GM18873 (cell line): ENCODE data around the gene POP4.

ENCODE experiments used
- ATAC-seq: cut with Tn5 transposase; IDR thresholded peaks from one replicate; pipeline ENCODE4 v1.9.1; 2021; ENCODE audit warnings: mild to moderate bottlenecking, moderate library complexity, moderate number of reproducible peaks; ENCODE audit not compliant: unreplicated experiment, low FRiP score

Gene POP4

DNA sequence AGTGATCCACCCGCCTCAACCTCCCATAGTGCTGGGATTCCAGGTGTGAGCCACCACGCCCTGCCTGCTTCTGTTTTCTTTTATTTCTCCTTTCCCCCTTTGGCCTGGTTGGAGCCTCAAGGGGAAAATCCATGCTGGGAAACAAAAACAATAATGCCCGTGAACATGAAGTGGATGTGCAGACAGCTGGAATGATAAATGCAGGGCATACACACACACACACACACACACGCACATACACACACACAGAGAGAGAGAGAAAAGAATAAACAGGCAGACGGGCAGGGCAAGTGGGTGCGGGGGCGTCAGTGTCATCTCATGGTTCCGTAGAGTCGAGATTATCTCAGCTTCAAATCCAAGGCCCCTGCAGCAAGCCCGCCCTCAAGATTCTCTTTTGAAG, 54.8 kb downstream of the POP4 start:
- no peak for ATAC-seq

DNA sequence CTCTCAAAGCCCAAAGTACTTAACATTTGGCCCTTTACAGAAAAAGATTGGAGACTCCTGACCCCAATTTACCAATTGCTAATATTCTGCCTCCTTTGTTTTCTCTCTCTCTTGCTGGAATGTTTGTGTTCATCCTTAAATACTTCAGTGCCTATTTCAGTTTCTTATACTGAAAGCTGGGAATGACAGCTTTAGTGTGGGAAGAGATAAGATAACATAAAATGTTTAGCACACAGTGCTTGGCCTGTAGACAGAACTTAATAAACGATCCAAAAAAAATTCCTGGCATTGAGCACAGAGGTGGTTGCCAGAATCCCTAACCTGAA, 56.2 kb downstream of the POP4 start:
- ATAC-seq, result no peak

DNA sequence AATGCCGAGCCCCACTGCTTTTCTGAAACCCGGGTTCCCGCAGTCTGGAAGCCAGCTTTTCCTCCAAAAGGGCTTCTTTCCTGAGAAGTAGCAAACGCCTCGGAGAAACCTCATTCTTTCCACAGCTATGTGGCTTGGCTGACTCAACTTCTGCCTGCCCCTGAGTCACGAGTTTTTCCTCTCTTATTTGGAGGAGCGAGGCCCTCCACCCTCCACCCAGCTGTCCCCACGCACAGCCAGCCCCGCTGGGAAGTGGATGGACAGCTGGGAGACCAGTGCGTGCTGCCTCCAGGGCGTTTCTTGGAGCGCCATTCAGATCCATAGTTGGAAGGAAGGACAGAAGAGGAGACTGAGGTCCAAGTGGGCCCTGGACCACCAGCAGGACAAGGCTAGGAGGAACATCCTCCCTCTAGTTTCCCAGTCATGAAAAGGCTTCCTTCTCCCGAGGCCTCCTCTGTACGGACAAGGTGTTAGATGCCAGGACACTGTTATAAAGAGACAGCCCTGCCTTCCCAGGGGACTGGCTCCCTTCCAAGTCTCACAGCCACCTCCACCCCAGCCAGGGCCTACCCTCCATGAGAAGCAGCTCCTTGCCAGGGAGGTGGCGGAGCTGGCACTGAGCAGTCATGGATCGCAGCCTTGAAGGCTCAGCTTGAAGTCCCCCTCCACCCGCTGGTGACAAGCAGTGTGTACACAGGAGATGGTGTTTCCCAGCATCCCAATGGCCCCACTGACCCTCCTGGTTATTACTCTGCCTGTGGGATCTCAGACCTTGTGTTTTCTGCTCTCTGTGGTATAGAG, 56.7 kb downstream of the POP4 start:
- ATAC-seq, result no peak

DNA sequence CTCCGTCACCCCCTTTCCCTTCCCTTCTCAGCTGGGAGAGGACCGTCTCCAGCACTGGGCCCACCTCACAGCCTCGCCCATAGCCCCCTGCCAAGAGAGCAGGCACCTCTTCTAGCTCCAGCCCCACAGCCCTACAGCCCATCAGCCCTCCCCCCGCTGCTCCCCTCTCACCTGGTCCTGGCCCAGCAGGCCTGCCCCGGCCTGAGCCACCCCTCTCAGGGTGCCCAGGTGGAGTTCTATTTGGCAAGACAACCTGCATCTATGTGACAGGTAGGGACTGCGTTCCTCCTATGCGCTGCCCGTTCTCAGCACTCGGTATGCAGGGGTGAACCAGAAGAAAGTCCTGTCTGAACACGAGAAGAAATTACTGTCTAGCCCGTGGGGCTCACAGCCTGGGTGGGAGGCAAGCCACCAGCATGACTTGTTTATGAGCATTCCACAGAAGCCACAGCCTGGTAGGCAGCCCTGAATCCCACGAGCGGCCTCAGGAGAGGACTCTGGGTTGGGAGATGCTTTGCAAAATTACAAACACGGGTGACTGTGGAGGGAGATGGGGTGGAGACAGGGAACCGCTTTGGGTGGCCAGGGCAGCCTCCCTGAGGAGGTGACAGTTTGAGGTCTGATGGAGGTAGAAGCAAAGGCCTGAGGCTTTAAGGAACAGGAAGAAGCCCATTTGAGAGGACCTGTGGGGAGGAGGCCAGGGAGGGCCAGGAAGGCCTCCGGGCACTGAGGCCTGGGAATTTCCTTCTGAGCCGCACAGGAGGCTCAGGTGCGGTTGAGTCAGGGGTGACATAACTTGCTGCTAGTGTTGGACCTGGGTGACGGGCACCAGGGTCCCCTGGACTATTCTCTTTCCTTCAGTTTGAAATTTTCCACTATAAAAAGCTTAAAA, 58.0 kb downstream of the POP4 start:
- ATAC-seq, result no peak

DNA sequence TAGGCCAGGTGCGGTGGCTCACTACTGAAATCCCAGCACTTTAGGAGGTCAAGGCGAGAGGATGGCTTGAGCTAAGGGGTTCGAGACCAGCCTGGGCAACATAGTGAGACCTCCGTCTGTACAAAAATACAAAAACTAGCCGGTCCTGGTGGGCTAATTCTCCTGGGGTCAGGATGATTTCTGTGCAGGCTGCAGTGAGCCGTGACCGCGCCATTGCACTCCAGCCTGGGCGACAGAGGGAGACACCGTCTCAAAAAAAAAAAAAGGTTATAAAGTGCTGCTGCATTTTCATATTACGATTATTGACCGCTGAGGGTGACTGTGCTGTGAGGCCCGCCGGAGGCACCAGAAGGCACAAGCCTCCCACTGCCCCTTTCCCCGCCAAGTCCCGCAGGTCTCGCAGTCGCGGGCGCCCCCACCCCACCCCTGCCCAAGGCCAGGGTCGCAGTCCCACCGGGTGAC, 58.7 kb downstream of the POP4 start:
- peak; percentile 23 for ATAC-seq

DNA sequence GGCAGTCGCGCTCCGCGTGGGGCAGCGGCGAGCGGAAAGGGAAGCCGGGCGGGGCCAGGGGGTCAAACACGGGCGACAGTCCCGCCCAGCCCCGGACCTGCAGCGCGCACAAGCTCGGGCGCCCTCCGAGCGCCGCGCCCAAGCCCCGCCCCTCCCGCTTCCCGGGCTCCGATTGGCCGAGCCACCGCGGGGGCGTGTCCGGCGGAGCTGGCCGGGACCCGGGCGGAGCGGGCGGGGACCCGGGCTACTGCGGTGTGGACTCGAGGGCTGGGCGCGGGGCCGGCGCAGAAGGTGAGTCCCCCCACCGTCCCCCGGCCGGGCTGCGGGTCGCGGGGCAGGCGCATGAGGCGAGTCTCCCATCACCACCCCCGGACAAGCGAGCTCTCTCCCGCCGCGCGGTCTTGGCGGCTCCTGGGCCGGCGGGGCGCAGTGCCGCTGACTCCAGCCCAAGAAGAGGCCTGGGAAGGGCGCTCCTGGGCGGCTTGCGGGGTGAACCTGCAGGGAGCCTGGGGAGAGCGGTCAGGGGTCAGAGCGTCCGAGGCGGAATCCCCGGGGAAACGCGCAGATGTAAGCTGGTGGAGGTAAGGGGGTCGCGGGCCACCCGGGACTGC, 59.2 kb downstream of the POP4 start, which contains the start of gene PLEKHF1:
TSS of gene PLEKHF1 (plus strand) at position 247 of the 611 bp plus-strand sequence. CDS start 8,379 bp downstream, outside the sequence.
- ATAC-seq, result peak; percentile 74

DNA sequence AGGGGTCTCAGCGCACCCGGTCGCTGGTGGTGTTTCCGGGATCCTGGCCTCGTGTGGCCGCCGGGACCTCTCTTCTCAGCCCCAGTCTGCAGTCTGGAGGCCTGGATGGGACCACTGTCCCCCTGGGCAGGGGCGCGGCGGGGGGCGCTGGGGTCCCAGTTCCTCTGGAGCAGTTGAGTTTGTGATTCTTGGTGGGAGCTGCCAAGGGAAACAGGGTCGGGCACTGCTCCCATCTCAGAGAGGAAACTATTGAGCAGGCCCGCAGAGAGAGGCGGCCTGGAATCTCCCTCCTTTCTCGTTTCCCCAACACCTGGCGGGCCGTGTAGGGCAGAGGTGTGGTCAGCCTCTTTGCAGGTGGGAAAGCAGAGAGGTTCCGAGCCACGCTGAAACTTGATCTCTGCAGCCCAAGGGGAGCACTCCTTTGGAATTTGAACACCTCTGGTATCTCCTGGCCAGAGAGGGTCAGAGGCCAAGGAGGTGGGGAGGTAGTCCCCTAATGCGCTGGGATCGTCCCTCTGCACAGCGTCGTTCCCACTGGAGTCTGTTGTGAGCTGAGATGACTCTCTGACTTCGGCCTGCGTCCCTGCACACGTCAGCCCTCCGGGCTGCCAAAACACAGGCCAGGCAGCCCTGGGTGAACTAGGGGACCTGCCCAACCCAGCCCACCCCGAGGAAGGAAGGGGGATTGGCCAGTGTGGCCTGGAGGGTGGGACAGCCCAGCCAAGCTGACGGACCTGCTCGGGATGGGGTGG, 59.9 kb downstream of the POP4 start:
- no peak for ATAC-seq
